Measurements from ENCODE around the gene CCDC85A.

- TF ChIP-seq POLR2A (IDR thresholded peaks at IDR 0.05) = no peak
- TF ChIP-seq POLR2AphosphoS5 (IDR thresholded peaks at IDR 0.05) = no peak
Measured at GRCh38 chr2:56239437-56239836, 55.6 kb downstream of the CCDC85A start.

All from transverse colon (tissue), 3 donors.